TTC549 (cell line): ENCODE measurements around the gene PIK3R1.

ENCODE experiments used
- FAIRE-seq: peaks from 2 replicates; lab custom pipeline; 2012; peaks lifted over from hg19 to GRCh38; lab: Jason Lieb, UNC

PIK3R1 gene

GRCh38 chr5:68272289-68272688 lies 56.7 kb downstream of the PIK3R1 start:
- FAIRE-seq: peak; percentile 68

- no peak for FAIRE-seq
Measured at GRCh38 chr5:68273717-68274409, 58.3 kb downstream of the PIK3R1 start.

GRCh38 chr5:68274847-68275651 lies 59.5 kb downstream of the PIK3R1 start:
- FAIRE-seq: no peak

- no peak for FAIRE-seq
Measured at GRCh38 chr5:68276740-68277139, 61.2 kb downstream of the PIK3R1 start.

- FAIRE-seq: no peak
Measured at GRCh38 chr5:68277431-68277830, 61.9 kb downstream of the PIK3R1 start.

GRCh38 chr5:68279984-68280383 lies 64.4 kb downstream of the PIK3R1 start:
- FAIRE-seq: no peak

- no peak for FAIRE-seq
Measured at GRCh38 chr5:68282001-68282400, 66.4 kb downstream of the PIK3R1 start.

- no peak for FAIRE-seq
Measured at GRCh38 chr5:68283766-68284165, 68.2 kb downstream of the PIK3R1 start.

GRCh38 chr5:68285075-68285840 lies 69.7 kb downstream of the PIK3R1 start:
- no peak for FAIRE-seq

GRCh38 chr5:68285851-68286611 lies 70.5 kb downstream of the PIK3R1 start:
- peak; percentile 54 for FAIRE-seq

- FAIRE-seq: no peak
Measured at GRCh38 chr5:68286612-68286912, 71.0 kb downstream of the PIK3R1 start.

- FAIRE-seq: no peak
Measured at GRCh38 chr5:68287631-68287975, 72.0 kb downstream of the PIK3R1 start.

- no peak for FAIRE-seq
Measured at GRCh38 chr5:68287976-68288706, 72.6 kb downstream of the PIK3R1 start.

- FAIRE-seq: no peak
Measured at GRCh38 chr5:68288707-68289134, 73.2 kb downstream of the PIK3R1 start.

GRCh38 chr5:68289498-68289897 lies 73.9 kb downstream of the PIK3R1 start:
- no peak for FAIRE-seq

- FAIRE-seq: no peak
Measured at GRCh38 chr5:68290260-68290674, 74.7 kb downstream of the PIK3R1 start.

GRCh38 chr5:68290847-68291246 lies 75.3 kb downstream of the PIK3R1 start:
- no peak for FAIRE-seq

- FAIRE-seq: no peak
Measured at GRCh38 chr5:68292316-68292715, 76.8 kb downstream of the PIK3R1 start.

GRCh38 chr5:68295772-68296171 lies 80.2 kb downstream of the PIK3R1 start:
- FAIRE-seq: no peak

- no peak for FAIRE-seq
Measured at GRCh38 chr5:68296895-68297294, 81.3 kb downstream of the PIK3R1 start.

GRCh38 chr5:68297656-68298055 lies 82.1 kb downstream of the PIK3R1 start:
- no peak for FAIRE-seq

GRCh38 chr5:68298479-68298878 lies 82.9 kb downstream of the PIK3R1 start:
- no peak for FAIRE-seq
